HepG2 (cell line): Measurements from ENCODE around the gene APOA1. TPM values are rescaled to one million over a fixed set of nuclear protein-coding genes. Genes with fewer than 3 reads are reported as not detected.

ENCODE experiments used
- ERF ChIP-seq: IDR thresholded peaks from 2 replicates; pipeline ENCODE4 v1.6.1; 2018; ENCODE audit warnings: missing biosample characterization, missing genetic modification reagents
- POLR2A ChIP-seq, 2 experiments: IDR thresholded peaks; 2 replicates each; pipeline ENCODE4 v1.6.1; 2011; ENCODE audit warnings: low read depth in 2 of 2, low read length in 2 of 2, mild to moderate bottlenecking in 1 of 2, moderate library complexity in 1 of 2; ENCODE audit not compliant: insufficient read depth in 1 of 2
- POLR2G ChIP-seq: fragments of 200-400 bp; formaldehyde crosslinking; IDR thresholded peaks from 2 replicates; pipeline ENCODE4 v1.6.1; 2018; ENCODE audit warnings: mild to moderate bottlenecking, low read depth, low read length, moderate library complexity
- RBM22 ChIP-seq: fragments of 200-400 bp; formaldehyde crosslinking; optimal IDR thresholded peaks from 2 replicates; pipeline ENCODE3; 2017; ENCODE audit warnings: mild to moderate bottlenecking, low read length, moderate library complexity
- REPIN1 ChIP-seq: sonication (generic); formaldehyde crosslinking; IDR thresholded peaks from 2 replicates; pipeline ENCODE4 v1.8.0; 2022; ENCODE audit warnings: missing genetic modification reagents, low read depth, mild to moderate bottlenecking, borderline replicate concordance
- SAP130 ChIP-seq: IDR thresholded peaks from 2 replicates; pipeline ENCODE4 v1.6.1; 2016; ENCODE audit warnings: low read depth
- TARDBP ChIP-seq: sonication (generic); formaldehyde crosslinking; IDR thresholded peaks from 2 replicates; pipeline ENCODE4 v1.8.0; 2022; ENCODE audit warnings: mild to moderate bottlenecking, missing genetic modification reagents
- ZC3H13 ChIP-seq: sonication (generic); formaldehyde crosslinking; IDR thresholded peaks from 2 replicates; pipeline ENCODE4 v1.8.1; 2023; ENCODE audit warnings: mild to moderate bottlenecking, missing genetic modification reagents, moderate library complexity
- ZEB1 ChIP-seq: IDR thresholded peaks from 2 replicates; pipeline ENCODE4 v1.6.1; 2012; ENCODE audit warnings: mild to moderate bottlenecking, low read depth, inconsistent platforms; ENCODE audit not compliant: insufficient replicate concordance
- ZNF547 ChIP-seq: sonication (generic); formaldehyde crosslinking; IDR thresholded peaks from 2 replicates; pipeline ENCODE4 v1.5.1; 2020; ENCODE audit warnings: mild to moderate bottlenecking, missing genetic modification reagents
- ZNF557 ChIP-seq: sonication (generic); formaldehyde crosslinking; IDR thresholded peaks from 2 replicates; pipeline ENCODE4 v1.4.0; 2020; ENCODE audit warnings: missing genetic modification reagents
- ZSCAN22 ChIP-seq: sonication (generic); formaldehyde crosslinking; IDR thresholded peaks from 2 replicates; pipeline ENCODE4 v1.4.0; 2020; ENCODE audit warnings: mild to moderate bottlenecking, missing genetic modification reagents
- polyA plus RNA-seq, 8 experiments: library from polyadenylated mRNA; depleted of rRNA in 3 of 8; stranded (reverse) in 7 of 8; unstranded in 1 of 8; fragments of >200 nt; fragmentation: Illumina TruSeq in 4 of 8; extraction: Trizol in 4 of 8; gene quantifications; 2 replicates each; pipeline versions ENCODE4 v1.2.1 to v1.2.3, GENCODE V29; 2011 to 2016; ENCODE audit warnings: low read depth in 4 of 8, missing spikeins in 1 of 8, mixed read lengths in 1 of 8; ENCODE audit not compliant: insufficient read depth in 1 of 8
- total RNA-seq, 5 experiments: library from RNA; depleted of rRNA; stranded (reverse); fragments of >200 nt; fragmentation: Illumina TruSeq; extraction: Trizol; gene quantifications; 2 replicates each; pipeline ENCODE4 v1.2.3, GENCODE V29; 2016; ENCODE audit warnings: low read depth in 1 of 5
- TF ChIP-seq, protein P1 (sequence below): sonication (generic); formaldehyde crosslinking; IDR thresholded peaks from 2 replicates; pipeline ENCODE4 v1.8.1; 2023; ENCODE audit warnings: mild to moderate bottlenecking, inconsistent platforms, moderate library complexity, missing genetic modification reagents, borderline replicate concordance
- TF ChIP-seq, protein P2 (sequence below), 2 experiments: sonication (generic) in 1 of 2; formaldehyde crosslinking in 1 of 2; IDR thresholded peaks; 2 replicates each; pipeline versions ENCODE4 v1.4.0 to v1.6.1; 2016 to 2020; ENCODE audit warnings: borderline replicate concordance in 1 of 2, low read depth in 1 of 2, mild to moderate bottlenecking in 1 of 2, missing genetic modification reagents in 1 of 2
- TF ChIP-seq, protein P3 (sequence below): sonication (generic); formaldehyde crosslinking; IDR thresholded peaks from 2 replicates; pipeline ENCODE4 v1.5.0; 2020; ENCODE audit warnings: mild to moderate bottlenecking, low read depth, missing genetic modification reagents, borderline replicate concordance
- TF ChIP-seq, protein P4 (sequence below): sonication (generic); formaldehyde crosslinking; IDR thresholded peaks from 2 replicates; pipeline ENCODE4 v1.8.1; 2022; ENCODE audit warnings: mild to moderate bottlenecking, missing genetic modification reagents
- TF ChIP-seq, protein P5 (sequence below): IDR thresholded peaks from 2 replicates; pipeline ENCODE4 v1.6.1; 2016; ENCODE audit warnings: mild to moderate bottlenecking
- TF ChIP-seq, protein P6 (sequence below): sonication (generic); formaldehyde crosslinking; IDR thresholded peaks from 2 replicates; pipeline ENCODE4 v1.4.0; 2020; ENCODE audit warnings: mild to moderate bottlenecking, missing genetic modification reagents

Gene APOA1
- total and polyA plus RNA-seq, 2 of the 13 experiments (the other 11 are each of a cell fraction or from before 2014, with no cell fraction given), result 1,973 to 5,485 TPM

DNA sequence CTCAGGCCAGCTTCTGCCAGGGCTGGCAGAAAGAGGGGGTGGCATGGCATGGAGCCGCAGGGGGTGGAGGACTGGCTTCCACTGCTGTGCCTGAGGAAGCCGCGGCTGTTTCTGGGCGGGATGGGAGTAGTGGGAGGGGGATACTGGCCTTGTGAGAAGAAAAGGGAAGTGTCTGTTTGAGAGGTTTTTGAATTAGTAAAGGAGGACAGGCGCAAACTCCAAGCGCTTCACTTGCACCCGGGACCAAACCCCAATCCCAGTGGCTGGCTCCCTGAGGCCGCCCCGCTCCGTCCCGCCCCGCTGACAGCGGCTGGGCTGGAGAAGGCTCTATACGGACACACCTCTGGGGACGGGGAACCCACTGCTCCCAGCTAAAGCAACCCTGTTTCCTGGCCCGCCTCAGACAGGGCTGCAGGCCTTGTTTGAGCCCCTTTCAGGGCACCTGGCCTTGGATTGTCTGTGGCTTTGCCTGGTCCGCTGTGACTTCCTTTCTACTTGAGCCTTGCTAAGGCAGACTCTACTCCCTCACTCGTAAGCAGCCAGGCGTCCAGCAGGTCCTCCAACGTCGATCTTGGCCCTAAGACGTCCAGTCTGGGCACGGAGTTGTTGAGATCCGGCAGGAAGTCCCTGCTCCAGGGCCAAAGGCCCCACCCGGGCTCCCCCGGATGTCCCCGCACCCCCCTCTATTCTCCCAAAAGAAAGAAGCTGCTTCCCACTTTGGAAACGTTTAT, 2.2 kb downstream of the APOA1 start (continued):
- TF ChIP-seq, protein P1, sequence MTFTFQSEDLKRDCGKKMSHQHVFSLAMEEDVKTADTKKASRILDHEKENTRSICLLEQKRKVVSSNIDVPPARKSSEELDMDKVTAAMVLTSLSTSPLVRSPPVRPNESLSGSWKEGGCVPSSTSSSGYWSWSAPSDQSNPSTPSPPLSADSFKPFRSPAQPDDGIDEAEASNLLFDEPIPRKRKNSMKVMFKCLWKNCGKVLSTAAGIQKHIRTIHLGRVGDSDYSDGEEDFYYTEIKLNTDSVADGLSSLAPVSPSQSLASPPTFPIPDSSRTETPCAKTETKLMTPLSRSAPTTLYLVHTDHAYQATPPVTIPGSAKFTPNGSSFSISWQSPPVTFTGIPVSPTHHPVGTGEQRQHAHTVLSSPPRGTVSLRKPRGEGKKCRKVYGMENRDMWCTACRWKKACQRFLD (CRISPR knock-in tag), result no peak
- TF ChIP-seq, protein P2, sequence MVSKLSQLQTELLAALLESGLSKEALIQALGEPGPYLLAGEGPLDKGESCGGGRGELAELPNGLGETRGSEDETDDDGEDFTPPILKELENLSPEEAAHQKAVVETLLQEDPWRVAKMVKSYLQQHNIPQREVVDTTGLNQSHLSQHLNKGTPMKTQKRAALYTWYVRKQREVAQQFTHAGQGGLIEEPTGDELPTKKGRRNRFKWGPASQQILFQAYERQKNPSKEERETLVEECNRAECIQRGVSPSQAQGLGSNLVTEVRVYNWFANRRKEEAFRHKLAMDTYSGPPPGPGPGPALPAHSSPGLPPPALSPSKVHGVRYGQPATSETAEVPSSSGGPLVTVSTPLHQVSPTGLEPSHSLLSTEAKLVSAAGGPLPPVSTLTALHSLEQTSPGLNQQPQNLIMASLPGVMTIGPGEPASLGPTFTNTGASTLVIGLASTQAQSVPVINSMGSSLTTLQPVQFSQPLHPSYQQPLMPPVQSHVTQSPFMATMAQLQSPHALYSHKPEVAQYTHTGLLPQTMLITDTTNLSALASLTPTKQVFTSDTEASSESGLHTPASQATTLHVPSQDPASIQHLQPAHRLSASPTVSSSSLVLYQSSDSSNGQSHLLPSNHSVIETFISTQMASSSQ (IDR thresholded peaks at IDR 0.05; ENCODE audit: low read depth), result no peak
- TF ChIP-seq, protein P2 (CRISPR knock-in tag; IDR thresholded peaks at IDR 0.05; ENCODE audit: borderline replicate concordance), result no peak
- no peak for TF ChIP-seq ZNF557 (CRISPR knock-in tag)
- TF ChIP-seq, protein P3, sequence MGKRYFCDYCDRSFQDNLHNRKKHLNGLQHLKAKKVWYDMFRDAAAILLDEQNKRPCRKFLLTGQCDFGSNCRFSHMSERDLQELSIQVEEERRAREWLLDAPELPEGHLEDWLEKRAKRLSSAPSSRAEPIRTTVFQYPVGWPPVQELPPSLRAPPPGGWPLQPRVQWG (CRISPR knock-in tag), result no peak
- TF ChIP-seq POLR2G, result peak; percentile 54; the same call in 1 of the 2 replicates
- TF ChIP-seq, protein P4, sequence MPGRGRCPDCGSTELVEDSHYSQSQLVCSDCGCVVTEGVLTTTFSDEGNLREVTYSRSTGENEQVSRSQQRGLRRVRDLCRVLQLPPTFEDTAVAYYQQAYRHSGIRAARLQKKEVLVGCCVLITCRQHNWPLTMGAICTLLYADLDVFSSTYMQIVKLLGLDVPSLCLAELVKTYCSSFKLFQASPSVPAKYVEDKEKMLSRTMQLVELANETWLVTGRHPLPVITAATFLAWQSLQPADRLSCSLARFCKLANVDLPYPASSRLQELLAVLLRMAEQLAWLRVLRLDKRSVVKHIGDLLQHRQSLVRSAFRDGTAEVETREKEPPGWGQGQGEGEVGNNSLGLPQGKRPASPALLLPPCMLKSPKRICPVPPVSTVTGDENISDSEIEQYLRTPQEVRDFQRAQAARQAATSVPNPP (CRISPR knock-in tag), result no peak
- TF ChIP-seq, protein P5, sequence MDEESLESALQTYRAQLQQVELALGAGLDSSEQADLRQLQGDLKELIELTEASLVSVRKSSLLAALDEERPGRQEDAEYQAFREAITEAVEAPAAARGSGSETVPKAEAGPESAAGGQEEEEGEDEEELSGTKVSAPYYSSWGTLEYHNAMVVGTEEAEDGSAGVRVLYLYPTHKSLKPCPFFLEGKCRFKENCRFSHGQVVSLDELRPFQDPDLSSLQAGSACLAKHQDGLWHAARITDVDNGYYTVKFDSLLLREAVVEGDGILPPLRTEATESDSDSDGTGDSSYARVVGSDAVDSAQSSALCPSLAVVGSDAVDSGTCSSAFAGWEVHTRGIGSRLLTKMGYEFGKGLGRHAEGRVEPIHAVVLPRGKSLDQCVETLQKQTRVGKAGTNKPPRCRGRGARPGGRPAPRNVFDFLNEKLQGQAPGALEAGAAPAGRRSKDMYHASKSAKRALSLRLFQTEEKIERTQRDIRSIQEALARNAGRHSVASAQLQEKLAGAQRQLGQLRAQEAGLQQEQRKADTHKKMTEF (CRISPR knock-in tag), result no peak
- no peak; the same call in none of the 2 replicates for TF ChIP-seq ZC3H13 (CRISPR knock-in tag)
- TF ChIP-seq ZNF547 (CRISPR knock-in tag), result no peak
- TF ChIP-seq TARDBP (CRISPR knock-in tag), result no peak
- TF ChIP-seq REPIN1 (CRISPR knock-in tag), result 0 out of 2 replicates have a peak, but pooled peaks have one; percentile 20
- TF ChIP-seq ZEB1, result no peak
- TF ChIP-seq ZSCAN22 (CRISPR knock-in tag), result no peak
- peak; percentile 68 for TF ChIP-seq RBM22
- no peak; the same call in 1 of the 2 replicates for TF ChIP-seq ERF (CRISPR knock-in tag)
- TF ChIP-seq SAP130 (CRISPR knock-in tag), result no peak
- TF ChIP-seq, protein P6, sequence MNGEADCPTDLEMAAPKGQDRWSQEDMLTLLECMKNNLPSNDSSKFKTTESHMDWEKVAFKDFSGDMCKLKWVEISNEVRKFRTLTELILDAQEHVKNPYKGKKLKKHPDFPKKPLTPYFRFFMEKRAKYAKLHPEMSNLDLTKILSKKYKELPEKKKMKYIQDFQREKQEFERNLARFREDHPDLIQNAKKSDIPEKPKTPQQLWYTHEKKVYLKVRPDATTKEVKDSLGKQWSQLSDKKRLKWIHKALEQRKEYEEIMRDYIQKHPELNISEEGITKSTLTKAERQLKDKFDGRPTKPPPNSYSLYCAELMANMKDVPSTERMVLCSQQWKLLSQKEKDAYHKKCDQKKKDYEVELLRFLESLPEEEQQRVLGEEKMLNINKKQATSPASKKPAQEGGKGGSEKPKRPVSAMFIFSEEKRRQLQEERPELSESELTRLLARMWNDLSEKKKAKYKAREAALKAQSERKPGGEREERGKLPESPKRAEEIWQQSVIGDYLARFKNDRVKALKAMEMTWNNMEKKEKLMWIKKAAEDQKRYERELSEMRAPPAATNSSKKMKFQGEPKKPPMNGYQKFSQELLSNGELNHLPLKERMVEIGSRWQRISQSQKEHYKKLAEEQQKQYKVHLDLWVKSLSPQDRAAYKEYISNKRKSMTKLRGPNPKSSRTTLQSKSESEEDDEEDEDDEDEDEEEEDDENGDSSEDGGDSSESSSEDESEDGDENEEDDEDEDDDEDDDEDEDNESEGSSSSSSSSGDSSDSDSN (CRISPR knock-in tag), result no peak
- peak in 1 of 2 experiments; percentile 50; a peak in 1 of 4 replicates for TF ChIP-seq POLR2A (IDR thresholded peaks at IDR 0.05; ENCODE audit: insufficient read depth in 1 of 2, low read depth in 2 of 2, low read length in 2 of 2)
